IMR-90 (cell line): ENCODE data around the gene TPM2. TPM values are rescaled to one million over a fixed set of nuclear protein-coding genes. Genes with fewer than 3 reads are reported as not detected.

Experiments used
- ATAC-seq: fragments of 200-7000 bp; cut with Tn5 transposase; 2 replicates; pipeline ENCODE4 v1.9.1; 2020; ENCODE audit warnings: low read depth, mild to moderate bottlenecking, moderate library complexity
- BruUV-seq: library from RNA; stranded (reverse); fragments of 400-500 nt; replicated peaks from 2 replicates; lab custom pipeline; 2021; lab: Mats Ljungman, UMichigan
- CTCF ChIA-PET: fragments of 300-600 bp; formaldehyde crosslinking; extraction: SDS; loops from one replicate; lab custom pipeline; 2021; ENCODE audit warnings: antibody characterized with exemption; lab: Yijun Ruan, JAX
- POLR2A ChIA-PET: fragments of 300-600 bp; sonication (Branson Sonifier 250); formaldehyde crosslinking; loops from one replicate; lab custom pipeline; 2022; ENCODE audit warnings: antibody characterized with exemption; ENCODE audit not compliant: unreplicated experiment; lab: Charles Lee
- DNase-seq: peaks from one replicate; pipeline ENCODE4 v3.0.0; 2013
- H2AFZ ChIP-seq: replicated peaks from 2 replicates; pipeline ENCODE3; 2013; ENCODE audit warnings: low read length, mild to moderate bottlenecking; ENCODE audit not compliant: poor library complexity
- H2AK5ac ChIP-seq: 2 replicates; pipeline ENCODE4 v1.6.1; 2013; ENCODE audit warnings: low read depth, low read length, inconsistent platforms
- H2AK9ac ChIP-seq: replicated peaks from 2 replicates; pipeline ENCODE3; 2013; ENCODE audit warnings: mild to moderate bottlenecking, low read depth, low read length, moderate library complexity; ENCODE audit not compliant: poor library complexity
- H2BK120ac ChIP-seq: 2 replicates; pipeline ENCODE4 v1.6.1; 2013; ENCODE audit warnings: low read depth, low read length, inconsistent platforms
- H2BK15ac ChIP-seq: 3 replicates; pipeline ENCODE4 v1.6.1; 2013; ENCODE audit warnings: low read depth, low read length, inconsistent platforms
- H2BK20ac ChIP-seq: 2 replicates; pipeline ENCODE4 v1.6.1; 2013; ENCODE audit warnings: low read depth, mild to moderate bottlenecking, inconsistent platforms, low read length, moderate library complexity
- H2BK5ac ChIP-seq: 2 replicates; pipeline ENCODE4 v1.6.1; 2013; ENCODE audit warnings: mild to moderate bottlenecking, low read depth, low read length, inconsistent platforms; ENCODE audit not compliant: poor library complexity, severe bottlenecking
- H3K14ac ChIP-seq: replicated peaks from 2 replicates; pipeline ENCODE4 v1.6.1; 2013; ENCODE audit warnings: low read depth, low read length, inconsistent platforms
- H3K18ac ChIP-seq: 2 replicates; pipeline ENCODE4 v1.6.1; 2013; ENCODE audit warnings: low read depth, low read length, control low read depth
- H3K23ac ChIP-seq: 2 replicates; pipeline ENCODE4 v1.6.1; 2013; ENCODE audit warnings: low read depth, low read length, inconsistent platforms
- H3K27ac ChIP-seq: 2 replicates; pipeline ENCODE4 v1.5.1; 2013; ENCODE audit warnings: mild to moderate bottlenecking, control low read depth, low read length; ENCODE audit not compliant: insufficient read depth
- H3K27me3 ChIP-seq: 2 replicates; pipeline ENCODE4 v1.6.1; 2013; ENCODE audit warnings: low read length; ENCODE audit not compliant: control insufficient read depth, insufficient read depth
- H3K36me3 ChIP-seq: 2 replicates; pipeline ENCODE4 v1.6.1; 2013; ENCODE audit warnings: low read length, mixed read lengths; ENCODE audit not compliant: control insufficient read depth, insufficient read depth
- H3K4ac ChIP-seq: 2 replicates; pipeline ENCODE4 v1.6.1; 2013; ENCODE audit warnings: low read depth, low read length, inconsistent platforms
- H3K4me1 ChIP-seq: 2 replicates; pipeline ENCODE4 v1.6.1; 2013; ENCODE audit warnings: low read length, mixed read lengths; ENCODE audit not compliant: control insufficient read depth, insufficient read depth
- H3K4me2 ChIP-seq: 2 replicates; pipeline ENCODE4 v1.6.1; 2013; ENCODE audit warnings: low read depth, mild to moderate bottlenecking, control low read depth, low read length, moderate library complexity
- H3K4me3 ChIP-seq: 2 replicates; pipeline ENCODE4 v1.5.1; 2013; ENCODE audit warnings: low read depth, mild to moderate bottlenecking, control low read depth, low read length, moderate library complexity; ENCODE audit not compliant: insufficient read depth
- H3K56ac ChIP-seq: 2 replicates; pipeline ENCODE4 v1.6.1; 2013; ENCODE audit warnings: low read length, inconsistent platforms; ENCODE audit not compliant: insufficient read depth; ENCODE audit errors: extremely low read depth
- H3K79me1 ChIP-seq, 2 experiments: 2 replicates each; pipeline ENCODE4 v1.6.1; 2013; ENCODE audit warnings: low read length in 2 of 2, inconsistent platforms in 1 of 2, low read depth in 1 of 2
- H3K9ac ChIP-seq: 2 replicates; pipeline ENCODE4 v1.6.1; 2013; ENCODE audit warnings: low read depth, low read length, control low read depth
- H3K9me1 ChIP-seq: 2 replicates; pipeline ENCODE4 v1.6.1; 2013; ENCODE audit warnings: low read length, inconsistent platforms; ENCODE audit not compliant: insufficient read depth
- H3K9me3 ChIP-seq: 2 replicates; pipeline ENCODE4 v1.6.1; 2013; ENCODE audit warnings: low read length; ENCODE audit not compliant: control insufficient read depth, insufficient read depth
- H4K20me1 ChIP-seq: 2 replicates; pipeline ENCODE4 v1.6.1; 2013; ENCODE audit warnings: low read length, inconsistent platforms; ENCODE audit not compliant: insufficient read depth
- H4K5ac ChIP-seq: 2 replicates; pipeline ENCODE4 v1.6.1; 2013; ENCODE audit warnings: mild to moderate bottlenecking, low read depth, low read length, control low read depth
- H4K8ac ChIP-seq, 2 experiments: 2 replicates each; pipeline ENCODE4 v1.6.1; 2013; ENCODE audit warnings: low read depth in 2 of 2, low read length in 2 of 2, control low read depth in 1 of 2, inconsistent platforms in 1 of 2
- H4K91ac ChIP-seq: 2 replicates; pipeline ENCODE4 v1.6.1; 2013; ENCODE audit warnings: low read depth, low read length, inconsistent platforms; ENCODE audit not compliant: insufficient read depth
- BHLHE40 ChIP-seq: fragments of 150-350 bp; IDR thresholded peaks from 2 replicates; pipeline ENCODE4 v1.6.1; 2016; ENCODE audit warnings: mild to moderate bottlenecking, low read depth, low read length
- CEBPB ChIP-seq: IDR thresholded peaks from 2 replicates; pipeline ENCODE4 v1.6.1; 2012; ENCODE audit warnings: low read depth, low read length, improper control_type of control experiment
- CHD1 ChIP-seq: IDR thresholded peaks from 2 replicates; pipeline ENCODE4 v1.6.1; 2012; ENCODE audit warnings: low read depth, low read length, improper control_type of control experiment
- ELK1 ChIP-seq: fragments of 150-350 bp; IDR thresholded peaks from 2 replicates; pipeline ENCODE4 v1.6.1; 2016; ENCODE audit warnings: low read depth, mild to moderate bottlenecking, low read length, moderate library complexity, borderline replicate concordance
- FOS ChIP-seq: fragments of 150-350 bp; IDR thresholded peaks from 2 replicates; pipeline ENCODE4 v1.6.1; 2016; ENCODE audit warnings: low read depth, low read length
- MAFK ChIP-seq: IDR thresholded peaks from 2 replicates; pipeline ENCODE4 v1.6.1; 2012; ENCODE audit warnings: low read depth, low read length, improper control_type of control experiment
- MAZ ChIP-seq: IDR thresholded peaks from 2 replicates; pipeline ENCODE4 v1.6.1; 2012; ENCODE audit warnings: low read depth, mild to moderate bottlenecking, low read length, improper control_type of control experiment, moderate library complexity, borderline replicate concordance
- MXI1 ChIP-seq: IDR thresholded peaks from 2 replicates; pipeline ENCODE4 v1.6.1; 2012; ENCODE audit warnings: low read depth, mild to moderate bottlenecking, low read length, moderate library complexity, borderline replicate concordance
- NFE2L2 ChIP-seq: fragments of 150-350 bp; IDR thresholded peaks from 2 replicates; pipeline ENCODE4 v1.6.1; 2016; ENCODE audit warnings: low read depth, mild to moderate bottlenecking, low read length
- POLR2A ChIP-seq: IDR thresholded peaks from 2 replicates; pipeline ENCODE4 v1.6.1; 2012; ENCODE audit warnings: mild to moderate bottlenecking, low read depth, low read length
- RAD21 ChIP-seq: IDR thresholded peaks from 2 replicates; pipeline ENCODE4 v1.6.1; 2012; ENCODE audit warnings: low read length, improper control_type of control experiment
- RCOR1 ChIP-seq: IDR thresholded peaks from 2 replicates; pipeline ENCODE4 v1.6.1; 2012; ENCODE audit warnings: mild to moderate bottlenecking, low read length, improper control_type of control experiment; ENCODE audit not compliant: insufficient replicate concordance
- RFX5 ChIP-seq: IDR thresholded peaks from 2 replicates; pipeline ENCODE4 v1.8.0; 2012; ENCODE audit warnings: low read depth, mild to moderate bottlenecking, low read length, moderate library complexity
- SMC3 ChIP-seq: fragments of 150-350 bp; IDR thresholded peaks from 2 replicates; pipeline ENCODE4 v1.6.1; 2016; ENCODE audit warnings: low read depth, mild to moderate bottlenecking, antibody characterized with exemption, low read length, moderate library complexity
- USF2 ChIP-seq: fragments of 150-350 bp; IDR thresholded peaks from 2 replicates; pipeline ENCODE4 v1.6.1; 2017; ENCODE audit warnings: mild to moderate bottlenecking, antibody characterized with exemption, low read length, low read depth
- WGBS, 2 experiments: methylation state at CpG; one replicate each; pipeline versions ENCODE4 v1.1.5 to v1.1.7; 2013; ENCODE audit warnings: missing lambda C conversion rate in 2 of 2; ENCODE audit not compliant: insufficient read length in 1 of 2; ENCODE audit errors: extremely low coverage in 2 of 2; 5-methylcytosine and 5-hydroxymethylcytosine counted together
- dilution Hi-C: fragments of 300-500 bp; cut with HindIII; formaldehyde crosslinking; loops from one replicate; pipeline ENCODE4 v1.14.3; 2018; ENCODE audit warnings: low sequenced_read_pairs; ENCODE audit not compliant: unreplicated experiment
- in situ Hi-C: fragments of 300-500 bp; cut with MboI; formaldehyde crosslinking; loops from 3 replicates; pipeline ENCODE4 v1.14.3; 2019; ENCODE audit warnings: low sequenced_read_pairs, inconsistent platforms, mixed read lengths
- intact Hi-C: fragments of 100-400 bp; cut with micrococcal nuclease; formaldehyde crosslinking; loops from 2 replicates; pipeline ENCODE4 v1.10.0; 2022
- polyA plus RNA-seq, 3 experiments: library from polyadenylated mRNA; depleted of rRNA; stranded (reverse); fragments of >200 nt; gene quantifications; 2 replicates each; pipeline ENCODE4 v1.2.3, GENCODE V29; 2012; ENCODE audit warnings: low replicate concordance in 1 of 3
- total RNA-seq: library from RNA; depleted of rRNA; stranded (reverse); fragments of >200 nt; gene quantifications from 2 replicates; pipeline ENCODE4 v1.2.3, GENCODE V29; 2012

Gene TPM2
- total and polyA plus RNA-seq, 2 of the 4 experiments (the other 2 are of a cell fraction) = 960 to 2,500 TPM

DNA sequence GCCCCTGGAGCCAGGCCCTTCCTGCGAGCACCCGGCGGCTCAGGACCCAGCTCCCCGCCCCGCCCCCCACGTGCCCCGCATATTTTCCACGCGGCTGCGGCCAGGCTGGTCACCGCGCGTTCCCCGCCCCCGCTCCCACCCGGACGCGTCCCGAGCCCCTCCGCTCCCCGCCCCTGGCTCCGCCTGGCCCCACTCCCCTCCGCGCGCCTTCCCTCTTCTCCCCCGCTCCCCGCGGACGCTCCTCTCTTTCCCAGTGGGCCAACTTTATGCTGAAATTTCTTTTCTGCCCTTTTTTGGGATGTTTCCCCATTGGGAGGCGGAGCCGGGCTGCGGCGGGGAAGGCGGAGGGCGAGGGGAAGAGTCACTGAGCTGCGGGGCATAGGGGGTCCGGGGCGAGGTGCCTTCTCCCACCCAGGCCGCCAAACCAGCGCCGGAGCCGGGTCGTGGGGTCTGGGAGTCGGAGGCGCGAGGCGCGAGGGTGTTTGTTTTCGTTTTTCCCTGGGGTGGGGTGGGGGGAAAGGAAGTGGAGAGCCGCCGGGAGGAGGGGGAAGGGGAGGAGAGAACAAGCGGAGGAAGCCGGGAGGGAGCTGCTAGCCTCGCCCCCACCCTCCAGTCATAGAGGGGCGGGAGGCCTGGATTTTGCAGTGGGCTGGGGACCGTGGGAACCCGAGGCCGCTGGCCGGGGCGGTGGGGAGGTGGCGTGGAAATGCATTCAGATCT is 1.0 kb upstream of the TPM2 start:
- H3K14ac ChIP-seq = peak overlapping the region; percentile 91
- peaks cover 14% of the 10 kb centered on the region; the same call in 1 of the 2 replicates for H3K9me1 ChIP-seq
- H3K18ac ChIP-seq = peak overlapping the region; percentile 80
- H3K27me3 ChIP-seq = no peaks in the 10 kb centered on the region
- H2BK5ac ChIP-seq = peak overlapping the region; percentile 98
- peak overlapping the region; percentile 97 for H2AK5ac ChIP-seq
- peak overlapping the region; percentile 82 for H3K56ac ChIP-seq
- H4K20me1 ChIP-seq = peaks cover 40% of the 10 kb centered on the region
- peak overlapping the region; percentile 83 for H3K4me2 ChIP-seq
- H4K91ac ChIP-seq = peak overlapping the region; percentile 99
- no TSS peak for BruUV-seq
- H2BK120ac ChIP-seq = peak overlapping the region; percentile 86
- H3K27ac ChIP-seq = peak overlapping the region; percentile 98
- H4K8ac ChIP-seq = peak overlapping the region; percentile 93 to 98
- ChIA-PET CTCF (interaction anchor here (0.7 to 1.2 kb wide), 3 partner anchors 10 to 37 kb away, joined by 3 to 4 read pairs (median 4); no protein-coding TSS in a partner anchor), POLR2A (interaction anchor here (0.6 to 2.6 kb wide), 10 partner anchors 8 to 202 kb away, joined by 3 to 25 read pairs (median 4); partner anchors contain the start of genes CREB3 and TLN1)
- H3K4me1 ChIP-seq = peaks cover 20% of the 10 kb centered on the region
- intact Hi-C loops (loop anchor here (2.0 to 5.0 kb wide), 2 partner anchors 33 to 38 kb away; partner anchors contain the start of genes CCDC107 and RMRP), dilution Hi-C loops (no loop called here), in situ Hi-C loops (no loop called here)
- peak; percentile 75 for DNase-seq
- H3K4ac ChIP-seq = peak overlapping the region; percentile 99
- peaks cover 26% of the 10 kb centered on the region for H3K36me3 ChIP-seq
- H3K79me1 ChIP-seq = peaks cover 0 to 53% of the 10 kb centered on the region in 2 experiments; a peak in 3 of 4 replicates
- peak overlapping the region; percentile 83 for H3K4me3 ChIP-seq
- H2BK20ac ChIP-seq = peak overlapping the region; percentile 30; the same call in 1 of the 2 replicates
- 0% methylated on average over 4 of the region's 61 CpGs; no CpG with 5 or more reads in 1 of the 2 experiments for WGBS, 2 experiments
- peak; percentile 55 for ATAC-seq
- H3K23ac ChIP-seq = peak overlapping the region; percentile 84
- no peaks in the 10 kb centered on the region for H3K9me3 ChIP-seq
- H2AK9ac ChIP-seq = peak overlapping the region; percentile 77
- peak overlapping the region; percentile 86 for H4K5ac ChIP-seq
- H3K9ac ChIP-seq = peak overlapping the region; percentile 95
- peak overlapping the region; percentile 95; the same call in 2 of the 3 replicates for H2BK15ac ChIP-seq
- peak overlapping the region; percentile 85 for H2AFZ ChIP-seq
- TF ChIP-seq POLR2A (peak; percentile 35; the same call in 1 of the 2 replicates), FOS (no peak), NFE2L2 (no peak), BHLHE40 (no peak), USF2 (peak; percentile 40; the same call in 1 of the 2 replicates), MAFK (no peak), RFX5 (no peak), SMC3 (no peak), RAD21 (no peak), RCOR1 (no peak), MXI1 (no peak), CEBPB (peak; percentile 46), MAZ (peak; percentile 83; the same call in 1 of the 2 replicates), ELK1 (no peak), CHD1 (no peak)
